ENCODE data around the gene SLC6A7. TPM values are rescaled to one million over a fixed set of nuclear protein-coding genes. Genes with fewer than 3 reads are reported as not detected.

The SLC6A7 gene
- total and polyA plus RNA-seq, 2 donors from 2014 or later, result not detected

GRCh38 chr5:150181766-150182545 lies 7.9 kb upstream of the SLC6A7 start:
- Histone ChIP-seq H3K4me1 (ENCODE audit: control insufficient read depth in 2 of 3, insufficient read depth in 2 of 3, low read depth in 1 of 3, low read length in 3 of 3) (peaks cover 4 to 25% (median 6%) of the 10 kb centered on the region in 3 donors), H3K4me3 (ENCODE audit: low read length in 3 of 3) (no peak overlapping the region), H3K27ac (ENCODE audit: low read depth in 2 of 2, low read length in 2 of 2) (no peak overlapping the region), H3K9me3 (ENCODE audit: control insufficient read depth in 2 of 3, insufficient read depth in 1 of 3, low read length in 3 of 3) (no peaks in the 10 kb centered on the region), H3K36me3 (ENCODE audit: control insufficient read depth in 2 of 3, insufficient read depth in 3 of 3, low read length in 3 of 3) (no peaks in the 10 kb centered on the region), H3K27me3 (ENCODE audit: control insufficient read depth, insufficient read depth, low read length) (no peaks in the 10 kb centered on the region), H3K9ac (ENCODE audit: low read length in 3 of 3) (no peak overlapping the region)
- intact Hi-C loops (cut with DNase I), result no loop called here
- FAIRE-seq (no peak), DNase-seq (no peak)
- TF ChIP-seq CTCF (IDR thresholded peaks at IDR 0.05; ENCODE audit: borderline replicate concordance, extremely low read depth, insufficient read depth), result no peak

DNA sequence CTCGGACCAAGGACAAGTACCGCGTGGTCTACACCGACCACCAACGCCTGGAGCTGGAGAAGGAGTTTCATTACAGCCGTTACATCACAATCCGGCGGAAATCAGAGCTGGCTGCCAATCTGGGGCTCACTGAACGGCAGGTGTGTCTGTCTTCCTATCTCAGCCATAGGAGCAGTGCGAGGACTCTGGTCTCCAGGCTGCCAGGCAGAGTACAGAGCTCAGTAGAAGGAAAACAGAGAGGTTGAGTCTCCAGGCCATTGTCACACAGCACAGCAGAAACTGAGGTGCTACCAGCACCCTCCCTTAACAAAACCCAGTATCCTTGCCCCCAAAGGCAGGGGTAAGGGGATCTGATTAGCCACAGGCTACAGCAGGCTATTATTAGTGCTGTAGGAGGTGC lies 7.1 kb upstream of the SLC6A7 start:
- no peak for FAIRE-seq
- TF ChIP-seq CTCF (IDR thresholded peaks at IDR 0.05; ENCODE audit: borderline replicate concordance, extremely low read depth, insufficient read depth), result no peak
- no peak for DNase-seq
- no peak overlapping the region for H3K9ac ChIP-seq (ENCODE audit: low read length in 3 of 3)
- H3K9me3 ChIP-seq (ENCODE audit: control insufficient read depth in 2 of 3, insufficient read depth in 1 of 3, low read length in 3 of 3), result no peaks in the 10 kb centered on the region
- peaks cover 0 to 25% (median 4%) of the 10 kb centered on the region in 3 donors for H3K4me1 ChIP-seq (ENCODE audit: control insufficient read depth in 2 of 3, insufficient read depth in 2 of 3, low read depth in 1 of 3, low read length in 3 of 3)
- H3K36me3 ChIP-seq (ENCODE audit: control insufficient read depth in 2 of 3, insufficient read depth in 3 of 3, low read length in 3 of 3), result no peaks in the 10 kb centered on the region
- intact Hi-C loops (cut with DNase I), result no loop called here
- no peaks in the 10 kb centered on the region for H3K27me3 ChIP-seq (ENCODE audit: control insufficient read depth, insufficient read depth, low read length)
- H3K27ac ChIP-seq (ENCODE audit: low read depth in 2 of 2, low read length in 2 of 2), result no peak overlapping the region
- no peak overlapping the region for H3K4me3 ChIP-seq (ENCODE audit: low read length in 3 of 3)

- Histone ChIP-seq H3K36me3 (ENCODE audit: control insufficient read depth in 2 of 3, insufficient read depth in 3 of 3, low read length in 3 of 3) (no peaks in the 10 kb centered on the region), H3K9ac (ENCODE audit: low read length in 3 of 3) (no peak overlapping the region), H3K27ac (ENCODE audit: low read depth in 2 of 2, low read length in 2 of 2) (no peak overlapping the region), H3K27me3 (ENCODE audit: control insufficient read depth, insufficient read depth, low read length) (no peaks in the 10 kb centered on the region), H3K9me3 (ENCODE audit: control insufficient read depth in 2 of 3, insufficient read depth in 1 of 3, low read length in 3 of 3) (no peaks in the 10 kb centered on the region), H3K4me1 (ENCODE audit: control insufficient read depth in 2 of 3, insufficient read depth in 2 of 3, low read depth in 1 of 3, low read length in 3 of 3) (peaks cover 0 to 18% (median 2%) of the 10 kb centered on the region in 3 donors), H3K4me3 (ENCODE audit: low read length in 3 of 3) (no peak overlapping the region)
- TF ChIP-seq CTCF (IDR thresholded peaks at IDR 0.05; ENCODE audit: borderline replicate concordance, extremely low read depth, insufficient read depth), result no peak
- DNase-seq, result no peak
- no peak for FAIRE-seq
- intact Hi-C loops (cut with DNase I), result no loop called here
Measured at GRCh38 chr5:150183436-150183835, 6.4 kb upstream of the SLC6A7 start.

Measured in kidney (tissue), 14 donors.